ENCODE results near the gene STX5. TPM values are rescaled to one million over a fixed set of nuclear protein-coding genes. Genes with fewer than 3 reads are reported as not detected.
"Not testable (repeated sequence)": the region's sequence is repeated elsewhere in the genome, so short reads cannot be mapped to it uniquely, and the experiment has no call there.

The STX5 gene
- total and polyA plus RNA-seq, 10 of the 15 experiments (the other 5 are each of a cell fraction or from before 2014, with no cell fraction given), result 3.8 to 35.4 (median 27.4) TPM

GRCh38 chr11:62860835-62861563 is 29.1 kb upstream of the STX5 start (continued):
- TF ChIP-seq ZNF384 (IDR thresholded peaks at IDR 0.05; ENCODE audit: borderline replicate concordance, low read depth, low read length), result peak; percentile 69
- TF ChIP-seq DPF2 (IDR thresholded peaks at IDR 0.05), result 0 out of 2 replicates have a peak, but pooled peaks have one; percentile 41

DNA sequence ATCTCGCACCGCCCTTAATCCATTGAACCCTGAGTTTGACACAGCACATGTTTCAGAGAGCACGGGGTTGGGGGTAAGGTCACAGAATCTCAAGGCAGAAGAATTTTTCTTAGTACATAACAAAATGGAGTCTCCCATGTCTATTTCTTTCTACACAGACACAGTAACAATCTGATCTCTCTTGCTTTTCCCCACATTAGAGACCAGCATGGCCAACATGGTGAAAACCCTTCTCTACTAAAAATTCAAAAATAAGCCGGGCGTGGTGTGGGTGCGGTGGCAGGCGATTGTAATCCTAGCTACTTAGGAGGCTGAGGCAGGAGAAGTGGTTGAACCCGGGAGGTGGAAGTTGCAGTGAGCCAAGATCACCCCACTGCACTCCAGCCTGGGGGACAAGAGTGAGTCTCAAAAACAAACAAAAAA is 27.4 kb upstream of the STX5 start:
- H4K20me1 ChIP-seq (ENCODE audit: control insufficient read depth, insufficient read depth); FAIRE-seq; SMC1A ChIA-PET (ENCODE audit: uncharacterized antibody, unreplicated experiment); H3K27me3 ChIP-seq (replicated peaks in 1 of 2; ENCODE audit: control insufficient read depth in 2 of 2, insufficient read depth in 2 of 2, low read length in 1 of 2); H2AFZ ChIP-seq (ENCODE audit: control insufficient read depth, low read depth, low read length); POLR2A ChIA-PET; intact Hi-C loops (cut with micrococcal nuclease; ENCODE audit: unreplicated experiment); in situ Hi-C loops (cut with MboI); ATAC-seq; H3K27ac ChIP-seq (ENCODE audit: control insufficient read depth, insufficient read depth); CTCF ChIA-PET; BruUV-seq (replicated peaks); DNase-seq (ENCODE audit: low read depth, low spot score); H3K9me3 ChIP-seq (replicated peaks; ENCODE audit: control insufficient read depth, insufficient read depth, low read length); H3K36me3 ChIP-seq (ENCODE audit: control insufficient read depth in 2 of 2, insufficient read depth in 2 of 2, low read length in 1 of 2); RAD21 ChIA-PET (ENCODE audit: unreplicated experiment); H3K9ac ChIP-seq (ENCODE audit: control insufficient read depth, insufficient read depth, low read length): not testable (repeated sequence)
- H3K4me1 ChIP-seq (ENCODE audit: control insufficient read depth, insufficient read depth, low read length), result peaks cover 23% of the 10 kb centered on the region
- peak overlapping the region; percentile 51; the same call in 1 of the 2 replicates for H3K4me2 ChIP-seq (ENCODE audit: control insufficient read depth, insufficient read depth)
- H3K79me2 ChIP-seq (ENCODE audit: control insufficient read depth, insufficient read depth, low read length), result peaks cover 92% of the 10 kb centered on the region
- WGBS (ENCODE audit: insufficient coverage, insufficient replicate concordance, low lambda C conversion rate, missing lambda C conversion rate), result 87% methylated on average over 8 of the region's 8 CpGs
- 0 out of 2 replicates have a peak overlapping the region, but pooled peaks have one; percentile 1 for H3K4me3 ChIP-seq

DNA sequence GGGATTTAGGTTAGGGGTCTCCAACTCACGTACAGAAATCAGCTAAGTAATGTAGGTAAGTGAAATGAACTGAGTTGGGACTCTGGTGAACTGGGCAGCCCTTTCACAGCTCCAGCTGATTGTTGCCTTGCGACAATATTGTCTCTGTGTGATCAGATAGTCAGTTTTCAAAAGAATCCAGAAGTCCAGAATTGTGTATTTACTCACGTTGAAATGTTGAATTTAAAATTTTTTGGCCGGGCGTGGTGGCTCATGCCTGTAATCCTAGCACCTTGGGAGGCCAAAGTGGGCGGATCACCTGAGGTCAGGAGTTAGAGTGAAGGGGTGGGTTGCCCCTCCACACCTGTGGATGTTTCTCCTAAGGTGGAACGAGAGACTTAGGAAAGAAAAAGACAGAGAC is 26.4 kb upstream of the STX5 start:
- peak overlapping the region; percentile 97 for H3K27ac ChIP-seq (ENCODE audit: control insufficient read depth, insufficient read depth)
- FAIRE-seq (no peak), ATAC-seq (no peak), DNase-seq (ENCODE audit: low read depth, low spot score) (no peak)
- H4K20me1 ChIP-seq (ENCODE audit: control insufficient read depth, insufficient read depth), result 0 out of 2 replicates have a peak, but pooled peaks cover 3% of the 10 kb centered on the region
- no peaks in the 10 kb centered on the region for H3K9me3 ChIP-seq (replicated peaks; ENCODE audit: control insufficient read depth, insufficient read depth, low read length)
- in situ Hi-C loops (cut with MboI), result no loop called here
- H3K4me3 ChIP-seq, result peak overlapping the region; percentile 98
- peak overlapping the region; percentile 98 for H3K9ac ChIP-seq (ENCODE audit: control insufficient read depth, insufficient read depth, low read length)
- H3K27me3 ChIP-seq (replicated peaks in 1 of 2; ENCODE audit: control insufficient read depth in 2 of 2, insufficient read depth in 2 of 2, low read length in 1 of 2), result no peaks in the 10 kb centered on the region
- ChIA-PET RAD21 (ENCODE audit: unreplicated experiment) (interaction anchor here (0.7 to 1.7 kb wide), 12 partner anchors 17 to 265 kb away, joined by 3 to 13 read pairs (median 3); partner anchors contain the start of genes B3GAT3, C11orf98, CSKMT and POLR2G), POLR2A (interaction anchor here (0.6 to 7.8 kb wide), 11 partner anchors 14 to 831 kb away, joined by 3 to 92 read pairs (median 11); partner anchors contain the start of genes C11orf98, CSKMT, HNRNPUL2 and INTS5), CTCF (interaction anchor here (0.9 to 5.9 kb wide), 9 partner anchors 15 to 140 kb away, joined by 3 to 68 read pairs (median 3); partner anchors contain the start of genes TAF6L, TEX54, TMEM179B and ZBTB3), SMC1A (ENCODE audit: uncharacterized antibody, unreplicated experiment) (interaction anchor here (0.9 to 5.2 kb wide), 11 partner anchors 15 to 189 kb away, joined by 3 to 36 read pairs (median 5); partner anchors contain the start of genes HNRNPUL2, POLR2G, SLC3A2 and TEX54)
- 44% methylated on average over 7 of the region's 7 CpGs for WGBS (ENCODE audit: insufficient coverage, insufficient replicate concordance, low lambda C conversion rate, missing lambda C conversion rate)
- H2AFZ ChIP-seq (ENCODE audit: control insufficient read depth, low read depth, low read length), result peak overlapping the region; percentile 3
- H3K4me1 ChIP-seq (ENCODE audit: control insufficient read depth, insufficient read depth, low read length), result peaks cover 23% of the 10 kb centered on the region
- H3K79me2 ChIP-seq (ENCODE audit: control insufficient read depth, insufficient read depth, low read length), result peaks cover 92% of the 10 kb centered on the region
- intact Hi-C loops (cut with micrococcal nuclease; ENCODE audit: unreplicated experiment), result no loop called here
- H3K4me2 ChIP-seq (ENCODE audit: control insufficient read depth, insufficient read depth), result peak overlapping the region; percentile 64
- H3K36me3 ChIP-seq (ENCODE audit: control insufficient read depth in 2 of 2, insufficient read depth in 2 of 2, low read length in 1 of 2), result peaks cover 7 to 15% of the 10 kb centered on the region in 2 experiments; a peak in 3 of 4 replicates
- BruUV-seq (replicated peaks), result TSS peak; percentile 50
- TF ChIP-seq ATF2 (IDR thresholded peaks at IDR 0.05; ENCODE audit: low read length) (no peak), FOXM1 (IDR thresholded peaks at IDR 0.05; ENCODE audit: low read depth, low read length) (no peak), JUND (IDR thresholded peaks at IDR 0.05; ENCODE audit: low read depth, low read length) (no peak), ESRRA (IDR thresholded peaks at IDR 0.05; ENCODE audit: low read length) (no peak), FOXK2 (IDR thresholded peaks at IDR 0.05) (no peak), PML (IDR thresholded peaks at IDR 0.05; ENCODE audit: low read length) (no peak), NFXL1 (IDR thresholded peaks at IDR 0.05; ENCODE audit: borderline replicate concordance) (no peak), POLR2AphosphoS2 (IDR thresholded peaks at IDR 0.05; ENCODE audit: low read depth, low read length) (no peak), ZNF622 (IDR thresholded peaks at IDR 0.05) (no peak), MTA3 (IDR thresholded peaks at IDR 0.05; ENCODE audit: borderline replicate concordance, low read length) (no peak), IRF4 (IDR thresholded peaks at IDR 0.05; ENCODE audit: low read depth, low read length) (no peak)
